Breast epithelium (tissue), 4 donors: ENCODE results near the gene HERC3. TPM values are rescaled to one million over a fixed set of nuclear protein-coding genes. Genes with fewer than 3 reads are reported as not detected.

Experiments
- DNase-seq, 2 donors: peaks; one replicate each; pipeline ENCODE4 v3.0.0-alpha.2; 2019; ENCODE audit warnings: low spot score in 2 of 2
- H3K27ac ChIP-seq, 2 donors: fragments of 200-600 bp; sonication (generic) in 1 of 2; one replicate each; pipeline ENCODE4 v1.5.1; 2016 to 2019; ENCODE audit warnings: mild to moderate bottlenecking in 1 of 2
- H3K27me3 ChIP-seq, 2 donors: fragments of 200-600 bp; sonication (generic) in 1 of 2; one replicate each; pipeline versions ENCODE4 v1.5.1 to v1.6.0; 2017 to 2019; ENCODE audit warnings: control low read depth in 1 of 2, mild to moderate bottlenecking in 1 of 2
- H3K36me3 ChIP-seq: fragments of 200-600 bp; one replicate; pipeline ENCODE4 v1.5.1; 2019
- H3K4me1 ChIP-seq, 2 donors: fragments of 200-600 bp; sonication (generic); one replicate each; pipeline ENCODE4 v1.5.1; 2016 to 2019; ENCODE audit warnings: control low read depth in 1 of 2
- H3K4me3 ChIP-seq, 3 donors: fragments of 200-600 bp; sonication (generic); 1 replicate in 2 of 3; 2 replicates in 1 of 3; pipeline ENCODE4 v1.5.1; 2016 to 2019; ENCODE audit warnings: mild to moderate bottlenecking in 3 of 3, moderate library complexity in 2 of 3
- H3K9me3 ChIP-seq, 2 donors: fragments of 200-600 bp; sonication (generic) in 1 of 2; one replicate each; pipeline ENCODE4 v1.5.1; 2016 to 2019; ENCODE audit warnings: control low read depth in 1 of 2
- CTCF ChIP-seq, 3 donors: fragments of 450-650 bp; IDR thresholded peaks; one replicate each; pipeline ENCODE4 v1.5.1; 2016 to 2017; ENCODE audit warnings: antibody characterized with exemption in 3 of 3, mild to moderate bottlenecking in 3 of 3, moderate library complexity in 3 of 3
- POLR2A ChIP-seq: fragments of 450-650 bp; IDR thresholded peaks from one replicate; pipeline ENCODE4 v1.6.1; 2016; ENCODE audit warnings: antibody characterized with exemption, mild to moderate bottlenecking, moderate library complexity
- POLR2AphosphoS5 ChIP-seq, 3 donors: sonication (generic); formaldehyde crosslinking; IDR thresholded peaks; one replicate each; pipeline ENCODE4 v1.6.1; 2017; ENCODE audit warnings: antibody characterized with exemption in 3 of 3
- intact Hi-C: fragments of 100-400 bp; cut with DNase I; formaldehyde crosslinking; loops from one replicate; pipeline ENCODE4 v1.15.1; 2023; ENCODE audit warnings: low total_unique reads
- total RNA-seq, 3 donors: library from RNA; depleted of rRNA; stranded (reverse); fragments of >200 nt; gene quantifications; one replicate each; pipeline ENCODE4 v1.1.0, GENCODE V29; 2016

The HERC3 gene
- total RNA-seq, 3 donors from 2014 or later, result 34.1 to 60.9 (median 35.4) TPM

- Histone ChIP-seq H3K36me3 (no peaks in the 10 kb centered on the region), H3K4me3 (peak overlapping the region in 2 of 3 donors; percentile 14 to 34), H3K9me3 (no peaks in the 10 kb centered on the region), H3K27ac (peak overlapping the region; percentile 75 to 78), H3K27me3 (no peaks in the 10 kb centered on the region), H3K4me1 (peaks cover 0 to 25% of the 10 kb centered on the region in 2 donors)
- peak in 1 of 2 donors; percentile 33 for DNase-seq
- TF ChIP-seq POLR2A, result no peak
- peak in 1 of 3 donors; percentile 20 for TF ChIP-seq POLR2AphosphoS5 (IDR thresholded peaks at IDR 0.05)
- intact Hi-C loops, result no loop called here
These were observed 145.1 kb downstream of the HERC3 start for GRCh38 chr4:88737307-88737941.

- H3K4me1 ChIP-seq, result peaks cover 0 to 25% of the 10 kb centered on the region in 2 donors
- DNase-seq, result no peak
- H3K4me3 ChIP-seq, result no peak overlapping the region
- H3K27me3 ChIP-seq, result no peaks in the 10 kb centered on the region
- H3K27ac ChIP-seq, result peak overlapping the region; percentile 75 to 78
- intact Hi-C loops, result no loop called here
- H3K36me3 ChIP-seq, result no peaks in the 10 kb centered on the region
- no peaks in the 10 kb centered on the region for H3K9me3 ChIP-seq
- no peak for TF ChIP-seq CTCF (IDR thresholded peaks at IDR 0.05)
- TF ChIP-seq POLR2AphosphoS5 (IDR thresholded peaks at IDR 0.05), result no peak
- TF ChIP-seq POLR2A, result no peak
These were observed 145.9 kb downstream of the HERC3 start for GRCh38 chr4:88738180-88738579.

GRCh38 chr4:88742561-88742960, 150.3 kb downstream of the HERC3 start:
- Histone ChIP-seq H3K27me3 (no peaks in the 10 kb centered on the region), H3K27ac (no peak overlapping the region), H3K4me1 (peaks cover 0 to 13% of the 10 kb centered on the region in 2 donors), H3K4me3 (no peak overlapping the region), H3K36me3 (no peaks in the 10 kb centered on the region), H3K9me3 (no peaks in the 10 kb centered on the region)
- intact Hi-C loops, result no loop called here
- no peak for DNase-seq
- no peak for TF ChIP-seq CTCF (IDR thresholded peaks at IDR 0.05)
- TF ChIP-seq POLR2A, result no peak
- TF ChIP-seq POLR2AphosphoS5 (IDR thresholded peaks at IDR 0.05), result no peak

- no peak overlapping the region for H3K4me3 ChIP-seq
- H3K27me3 ChIP-seq, result no peaks in the 10 kb centered on the region
- peaks cover 0 to 1% of the 10 kb centered on the region in 2 donors for H3K4me1 ChIP-seq
- no peaks in the 10 kb centered on the region for H3K36me3 ChIP-seq
- H3K9me3 ChIP-seq, result no peaks in the 10 kb centered on the region
- DNase-seq, result no peak
- no peak overlapping the region for H3K27ac ChIP-seq
- intact Hi-C loops, result no loop called here
- no peak for TF ChIP-seq CTCF (IDR thresholded peaks at IDR 0.05)
- TF ChIP-seq POLR2AphosphoS5 (IDR thresholded peaks at IDR 0.05), result no peak
- TF ChIP-seq POLR2A, result no peak
These were observed 151.4 kb downstream of the HERC3 start for GRCh38 chr4:88743696-88744095.

GRCh38 chr4:88744609-88745008, 152.3 kb downstream of the HERC3 start:
- H3K36me3 ChIP-seq, result no peaks in the 10 kb centered on the region
- H3K27me3 ChIP-seq, result no peaks in the 10 kb centered on the region
- intact Hi-C loops, result no loop called here
- H3K4me3 ChIP-seq, result no peak overlapping the region
- peak overlapping the region in 1 of 2 donors; percentile 1 for H3K27ac ChIP-seq
- H3K4me1 ChIP-seq, result no peaks in the 10 kb centered on the region
- TF ChIP-seq POLR2AphosphoS5 (IDR thresholded peaks at IDR 0.05) (no peak), POLR2A (no peak), CTCF (IDR thresholded peaks at IDR 0.05) (no peak)
- no peak for DNase-seq
- no peaks in the 10 kb centered on the region for H3K9me3 ChIP-seq
